PFSK-1 (cell line): ENCODE data around the gene MOSMO.

Experiments used
- FOXP2 ChIP-seq: optimal IDR thresholded peaks from 2 replicates; pipeline ENCODE3; 2011; ENCODE audit warnings: borderline replicate concordance, control low read depth, inconsistent platforms; ENCODE audit not compliant: insufficient read depth; ENCODE audit errors: extremely low read length, extremely low read depth
- POLR2AphosphoS5 ChIP-seq: IDR thresholded peaks from 2 replicates; pipeline ENCODE4 v1.6.1; 2012; ENCODE audit warnings: low read depth, mild to moderate bottlenecking, control low read depth, low read length, moderate library complexity
- TF ChIP-seq, protein P1 (sequence below), 2 experiments: IDR thresholded peaks; 2 replicates each; pipeline versions ENCODE4 v1.6.1 to v1.8.0; 2011 to 2012; ENCODE audit warnings: low read depth in 2 of 2, low read length in 2 of 2, control low read depth in 1 of 2, inconsistent platforms in 1 of 2, mild to moderate bottlenecking in 1 of 2, moderate library complexity in 1 of 2; ENCODE audit not compliant: insufficient read depth in 1 of 2

- TF ChIP-seq FOXP2 (no peak), POLR2AphosphoS5 (no peak)
- TF ChIP-seq, protein P1, sequence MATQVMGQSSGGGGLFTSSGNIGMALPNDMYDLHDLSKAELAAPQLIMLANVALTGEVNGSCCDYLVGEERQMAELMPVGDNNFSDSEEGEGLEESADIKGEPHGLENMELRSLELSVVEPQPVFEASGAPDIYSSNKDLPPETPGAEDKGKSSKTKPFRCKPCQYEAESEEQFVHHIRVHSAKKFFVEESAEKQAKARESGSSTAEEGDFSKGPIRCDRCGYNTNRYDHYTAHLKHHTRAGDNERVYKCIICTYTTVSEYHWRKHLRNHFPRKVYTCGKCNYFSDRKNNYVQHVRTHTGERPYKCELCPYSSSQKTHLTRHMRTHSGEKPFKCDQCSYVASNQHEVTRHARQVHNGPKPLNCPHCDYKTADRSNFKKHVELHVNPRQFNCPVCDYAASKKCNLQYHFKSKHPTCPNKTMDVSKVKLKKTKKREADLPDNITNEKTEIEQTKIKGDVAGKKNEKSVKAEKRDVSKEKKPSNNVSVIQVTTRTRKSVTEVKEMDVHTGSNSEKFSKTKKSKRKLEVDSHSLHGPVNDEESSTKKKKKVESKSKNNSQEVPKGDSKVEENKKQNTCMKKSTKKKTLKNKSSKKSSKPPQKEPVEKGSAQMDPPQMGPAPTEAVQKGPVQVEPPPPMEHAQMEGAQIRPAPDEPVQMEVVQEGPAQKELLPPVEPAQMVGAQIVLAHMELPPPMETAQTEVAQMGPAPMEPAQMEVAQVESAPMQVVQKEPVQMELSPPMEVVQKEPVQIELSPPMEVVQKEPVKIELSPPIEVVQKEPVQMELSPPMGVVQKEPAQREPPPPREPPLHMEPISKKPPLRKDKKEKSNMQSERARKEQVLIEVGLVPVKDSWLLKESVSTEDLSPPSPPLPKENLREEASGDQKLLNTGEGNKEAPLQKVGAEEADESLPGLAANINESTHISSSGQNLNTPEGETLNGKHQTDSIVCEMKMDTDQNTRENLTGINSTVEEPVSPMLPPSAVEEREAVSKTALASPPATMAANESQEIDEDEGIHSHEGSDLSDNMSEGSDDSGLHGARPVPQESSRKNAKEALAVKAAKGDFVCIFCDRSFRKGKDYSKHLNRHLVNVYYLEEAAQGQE (IDR thresholded peaks at IDR 0.05; ENCODE audit: insufficient read depth in 1 of 2, low read depth in 2 of 2, low read length in 2 of 2), result no peak
Measured at GRCh38 chr16:22027633-22028032, 19.7 kb downstream of the MOSMO start.
